Right lobe of liver (tissue), 4 donors: ENCODE measurements around the gene ADGRA1.

Experiments used
- CTCF ChIP-seq, 4 donors: fragments of 200-600 bp in 3 of 4; fragments of 450-650 bp in 1 of 4; IDR thresholded peaks; one replicate each; pipeline versions ENCODE4 v1.5.1 to v1.8.0; 2016 to 2022; ENCODE audit warnings: antibody characterized with exemption in 4 of 4, mild to moderate bottlenecking in 2 of 4
- POLR2A ChIP-seq: fragments of 450-650 bp; IDR thresholded peaks from one replicate; pipeline ENCODE4 v1.6.1; 2017; ENCODE audit warnings: antibody characterized with exemption, mild to moderate bottlenecking
- donor health status: DM: no; HTN: no; CAD: no.
- donor health status: DM: no; HTN: no; CAD: no.
- donor health status: DM: no; HTN: yes; CAD: no.

DNA sequence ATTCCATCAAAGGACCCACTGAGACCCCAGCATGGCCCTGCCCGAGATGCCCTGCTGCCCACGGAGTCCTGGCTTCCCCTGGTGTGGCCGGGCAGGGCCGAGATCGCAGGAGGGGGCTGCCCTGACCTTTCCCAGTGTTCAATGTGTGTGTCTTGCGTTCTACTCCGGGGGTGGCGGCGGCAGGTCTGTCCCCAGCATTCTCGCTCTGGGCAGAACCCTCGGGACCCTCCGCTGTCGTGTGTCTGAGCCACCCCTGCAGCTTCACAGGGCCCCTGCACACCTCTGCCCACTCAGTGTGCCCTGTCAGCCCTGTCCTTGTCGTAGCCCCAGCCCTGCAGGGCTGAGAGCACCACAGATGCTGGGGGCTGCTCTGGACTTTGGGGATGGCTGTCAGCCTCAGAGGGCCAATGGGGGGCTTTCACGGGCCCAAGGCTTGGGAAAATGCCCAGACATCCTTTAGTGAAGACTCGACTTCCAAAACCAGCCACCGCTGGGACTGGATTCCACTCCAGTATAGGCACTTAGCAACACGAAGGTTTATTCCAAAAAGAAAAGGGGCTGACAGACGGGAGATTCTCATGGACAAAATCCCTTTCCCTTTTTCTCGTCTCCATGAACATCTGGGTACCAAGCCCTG lies 42.3 kb downstream of the ADGRA1 start:
- TF ChIP-seq CTCF (IDR thresholded peaks at IDR 0.05) (no peak), POLR2A (no peak)
